HL-60/S4 (cell line): Measurements from ENCODE around the gene GRIN2B.

ENCODE experiments used
- in situ Hi-C: fragments of 300-500 bp; cut with MboI; formaldehyde crosslinking; loops from 2 replicates; pipeline ENCODE4 v1.14.3; 2022; ENCODE audit warnings: low sequenced_read_pairs

The GRIN2B gene

GRCh38 chr12:13981296-13981962 lies at the start of gene GRIN2B:
GRIN2B (minus strand) TSS chr12:13981602; CDS start chr12:13866208, 115,394 bp downstream.
- in situ Hi-C loops = no loop called here

- in situ Hi-C loops = no loop called here
These were observed 45.1 kb upstream of the GRIN2B start for GRCh38 chr12:14026537-14026936.

- in situ Hi-C loops = no loop called here
These were observed 43.2 kb upstream of the GRIN2B start for GRCh38 chr12:14024591-14024990.

- in situ Hi-C loops = no loop called here
These were observed 36.7 kb upstream of the GRIN2B start for GRCh38 chr12:14018080-14018479.

GRCh38 chr12:14010989-14011388 lies 29.6 kb upstream of the GRIN2B start:
- in situ Hi-C loops = no loop called here

GRCh38 chr12:14007639-14008038 lies 26.2 kb upstream of the GRIN2B start:
- in situ Hi-C loops = no loop called here

- in situ Hi-C loops = no loop called here
These were observed 11.2 kb upstream of the GRIN2B start for GRCh38 chr12:13992585-13992984.

GRCh38 chr12:13992106-13992505 lies 10.7 kb upstream of the GRIN2B start:
- in situ Hi-C loops = no loop called here

GRCh38 chr12:13986031-13986430 lies 4.6 kb upstream of the GRIN2B start:
- in situ Hi-C loops = no loop called here

- in situ Hi-C loops = no loop called here
These were observed 588 bp upstream of the GRIN2B start for GRCh38 chr12:13981990-13982389.

GRCh38 chr12:13980538-13981295 lies 685 bp downstream of the GRIN2B start:
- in situ Hi-C loops = no loop called here

- in situ Hi-C loops = no loop called here
These were observed 1.5 kb downstream of the GRIN2B start for GRCh38 chr12:13979772-13980378.

GRCh38 chr12:13978876-13979275 lies 2.5 kb downstream of the GRIN2B start:
- in situ Hi-C loops = no loop called here

- in situ Hi-C loops = no loop called here
These were observed 4.5 kb downstream of the GRIN2B start for GRCh38 chr12:13976880-13977279.

GRCh38 chr12:13976028-13976584 lies 5.3 kb downstream of the GRIN2B start:
- in situ Hi-C loops = no loop called here

GRCh38 chr12:13973996-13974395 lies 7.4 kb downstream of the GRIN2B start:
- in situ Hi-C loops = no loop called here

- in situ Hi-C loops = no loop called here
These were observed 10.6 kb downstream of the GRIN2B start for GRCh38 chr12:13970803-13971202.

GRCh38 chr12:13968281-13968680 lies 13.1 kb downstream of the GRIN2B start:
- in situ Hi-C loops = no loop called here

- in situ Hi-C loops = no loop called here
These were observed 16.7 kb downstream of the GRIN2B start for GRCh38 chr12:13964666-13965065.

- in situ Hi-C loops = no loop called here
These were observed 18.7 kb downstream of the GRIN2B start for GRCh38 chr12:13962699-13963098.

- in situ Hi-C loops = no loop called here
These were observed 19.4 kb downstream of the GRIN2B start for GRCh38 chr12:13961971-13962370.
